MG63 (cell line): Measurements from ENCODE around the gene SLC66A3. TPM values are rescaled to one million over a fixed set of nuclear protein-coding genes. Genes with fewer than 3 reads are reported as not detected.
A peak's percentile ranks its signal among the peaks of the same experiment; 100 is the strongest.

Source experiments
- DNase-seq: peaks from one replicate; pipeline ENCODE4 v3.0.0-alpha.2; 2020
- H3K27me3 ChIP-seq: fragments of 250-450 bp; sonication (Bioruptor Pico); 2 replicates; pipeline ENCODE4 v1.5.1; 2020; ENCODE audit warnings: mild to moderate bottlenecking, moderate library complexity
- H3K36me3 ChIP-seq: fragments of 250-450 bp; sonication (Bioruptor Pico); 2 replicates; pipeline ENCODE4 v1.5.1; 2020; ENCODE audit warnings: mild to moderate bottlenecking, moderate library complexity
- H3K4me3 ChIP-seq: fragments of 250-450 bp; sonication (Bioruptor Pico); 2 replicates; pipeline ENCODE4 v1.5.1; 2020; ENCODE audit warnings: mild to moderate bottlenecking, moderate library complexity
- H3K9me3 ChIP-seq: fragments of 250-450 bp; sonication (Bioruptor Pico); 2 replicates; pipeline ENCODE4 v1.5.1; 2020; ENCODE audit warnings: mild to moderate bottlenecking, moderate library complexity
- total RNA-seq: library from RNA; depleted of rRNA; stranded (reverse); fragments of >200 nt; shearing (Covaris generic); gene quantifications from 2 replicates; pipeline ENCODE4 v1.2.3, GENCODE V29; 2014; ENCODE audit warnings: low replicate concordance; rRNA removed

The SLC66A3 gene
- 7.7 and 30.4 TPM in 2 replicates for total RNA-seq

GRCh38 chr2:11155381-11156035 lies at the start of gene SLC66A3:
SLC66A3 (plus strand) TSS chr2:11155467; CDS start chr2:11155547, 80 bp downstream.
- H3K9me3 ChIP-seq, result no peaks in the 10 kb centered on the region

GRCh38 chr2:11109002-11109401 lies 46.3 kb upstream of the SLC66A3 start:
- no peaks in the 10 kb centered on the region for H3K9me3 ChIP-seq
- H3K4me3 ChIP-seq, result no peak overlapping the region
- H3K36me3 ChIP-seq, result no peaks in the 10 kb centered on the region
- H3K27me3 ChIP-seq, result no peaks in the 10 kb centered on the region
- DNase-seq, result no peak

More at GRCh38 chr2:11155381-11156035, at the start of gene SLC66A3:
- DNase-seq, result peak; percentile 84
- Histone ChIP-seq H3K36me3 (no peaks in the 10 kb centered on the region), H3K27me3 (no peaks in the 10 kb centered on the region), H3K4me3 (peak within 1 kb of the TSS; percentile 78)

GRCh38 chr2:11112870-11113428 lies 42.3 kb upstream of the SLC66A3 start:
- Histone ChIP-seq H3K9me3 (no peaks in the 10 kb centered on the region), H3K4me3 (no peak overlapping the region), H3K27me3 (no peaks in the 10 kb centered on the region), H3K36me3 (no peaks in the 10 kb centered on the region)
- DNase-seq, result no peak

- H3K27me3 ChIP-seq, result no peaks in the 10 kb centered on the region
- no peak for DNase-seq
- H3K4me3 ChIP-seq, result no peak overlapping the region
- H3K36me3 ChIP-seq, result no peaks in the 10 kb centered on the region
- H3K9me3 ChIP-seq, result no peaks in the 10 kb centered on the region
Observed at GRCh38 chr2:11117776-11118175, 37.5 kb upstream of the SLC66A3 start.

- DNase-seq, result peak; percentile 83
- no peak overlapping the region for H3K4me3 ChIP-seq
- no peaks in the 10 kb centered on the region for H3K36me3 ChIP-seq
- no peaks in the 10 kb centered on the region for H3K9me3 ChIP-seq
- H3K27me3 ChIP-seq, result no peaks in the 10 kb centered on the region
Observed at GRCh38 chr2:11118761-11119160, 36.5 kb upstream of the SLC66A3 start.

GRCh38 chr2:11121099-11121822 lies 34.0 kb upstream of the SLC66A3 start:
- Histone ChIP-seq H3K4me3 (no peak overlapping the region), H3K27me3 (no peaks in the 10 kb centered on the region), H3K9me3 (no peaks in the 10 kb centered on the region), H3K36me3 (no peaks in the 10 kb centered on the region)
- DNase-seq, result peak; percentile 56

- no peak for DNase-seq
- Histone ChIP-seq H3K4me3 (no peak overlapping the region), H3K27me3 (no peaks in the 10 kb centered on the region), H3K36me3 (no peaks in the 10 kb centered on the region), H3K9me3 (no peaks in the 10 kb centered on the region)
Observed at GRCh38 chr2:11121823-11122155, 33.5 kb upstream of the SLC66A3 start.

- Histone ChIP-seq H3K36me3 (no peaks in the 10 kb centered on the region), H3K9me3 (no peaks in the 10 kb centered on the region), H3K27me3 (no peaks in the 10 kb centered on the region), H3K4me3 (no peak overlapping the region)
- no peak for DNase-seq
Observed at GRCh38 chr2:11122380-11122779, 32.9 kb upstream of the SLC66A3 start.

- Histone ChIP-seq H3K27me3 (no peaks in the 10 kb centered on the region), H3K4me3 (no peak overlapping the region), H3K9me3 (no peaks in the 10 kb centered on the region), H3K36me3 (no peaks in the 10 kb centered on the region)
- no peak for DNase-seq
Observed at GRCh38 chr2:11123001-11123809, 32.1 kb upstream of the SLC66A3 start.

- Histone ChIP-seq H3K9me3 (no peaks in the 10 kb centered on the region), H3K36me3 (no peaks in the 10 kb centered on the region), H3K27me3 (no peaks in the 10 kb centered on the region), H3K4me3 (no peak overlapping the region)
- peak; percentile 30 for DNase-seq
Observed at GRCh38 chr2:11123856-11124759, 31.2 kb upstream of the SLC66A3 start.

- Histone ChIP-seq H3K9me3 (no peaks in the 10 kb centered on the region), H3K36me3 (no peaks in the 10 kb centered on the region), H3K27me3 (no peaks in the 10 kb centered on the region), H3K4me3 (no peak overlapping the region)
- DNase-seq, result no peak
Observed at GRCh38 chr2:11124760-11125068, 30.6 kb upstream of the SLC66A3 start.

- no peaks in the 10 kb centered on the region for H3K36me3 ChIP-seq
- DNase-seq, result no peak
- H3K27me3 ChIP-seq, result no peaks in the 10 kb centered on the region
Observed at GRCh38 chr2:11127761-11128160, 27.5 kb upstream of the SLC66A3 start.

GRCh38 chr2:11128243-11128951 lies 26.9 kb upstream of the SLC66A3 start:
- no peaks in the 10 kb centered on the region for H3K9me3 ChIP-seq
- no peak overlapping the region for H3K4me3 ChIP-seq
- no peaks in the 10 kb centered on the region for H3K36me3 ChIP-seq
- no peaks in the 10 kb centered on the region for H3K27me3 ChIP-seq
- DNase-seq, result peak; percentile 72

More at GRCh38 chr2:11127761-11128160, 27.5 kb upstream of the SLC66A3 start:
- Histone ChIP-seq H3K4me3 (no peak overlapping the region), H3K9me3 (no peaks in the 10 kb centered on the region)

- H3K9me3 ChIP-seq, result no peaks in the 10 kb centered on the region
- H3K4me3 ChIP-seq, result no peak overlapping the region
- DNase-seq, result no peak
- H3K36me3 ChIP-seq, result no peaks in the 10 kb centered on the region
- H3K27me3 ChIP-seq, result no peaks in the 10 kb centered on the region
Observed at GRCh38 chr2:11129598-11130449, 25.4 kb upstream of the SLC66A3 start.
